Cardiac fibroblast (primary cell): ENCODE measurements around the gene ATP8A1.
A peak's percentile ranks its signal among the peaks of the same experiment; 100 is the strongest.

Experiments
- DNase-seq, 2 donors: peaks; one replicate each; pipeline versions ENCODE4 v3.0.0 to v3.0.0-alpha.2; 2010; ENCODE audit warnings: low read depth in 2 of 2
- H3K4me3 ChIP-seq, 2 donors: replicated peaks in 1 of 2; 1 replicate in 1 of 2; 2 replicates in 1 of 2; pipeline ENCODE4 v1.5.1; 2011; ENCODE audit warnings: low read depth in 2 of 2, low read length in 2 of 2, mild to moderate bottlenecking in 2 of 2, moderate library complexity in 1 of 2
- TF ChIP-seq, protein P1 (sequence below): IDR thresholded peaks from one replicate; pipeline ENCODE4 v1.5.1; 2011; ENCODE audit warnings: low read depth, mild to moderate bottlenecking, low read length, inconsistent platforms

ATP8A1 gene

DNA sequence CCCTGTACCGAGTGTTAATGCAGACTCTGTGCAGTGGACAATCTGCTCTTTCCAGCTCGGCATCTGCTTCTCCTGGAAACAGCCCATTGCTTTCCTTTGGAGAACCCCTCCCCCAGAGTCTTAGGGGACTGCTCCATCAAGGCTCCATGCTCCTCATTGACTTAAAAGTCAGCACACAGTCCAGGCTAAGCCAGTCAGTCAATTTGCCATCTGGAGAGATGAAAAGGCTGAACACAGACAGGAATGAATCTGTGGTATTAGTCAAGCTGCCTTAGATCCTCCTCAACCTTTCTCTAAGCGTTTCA is 20.3 kb downstream of the ATP8A1 start:
- H3K4me3 ChIP-seq = no peak overlapping the region
- TF ChIP-seq, protein P1, sequence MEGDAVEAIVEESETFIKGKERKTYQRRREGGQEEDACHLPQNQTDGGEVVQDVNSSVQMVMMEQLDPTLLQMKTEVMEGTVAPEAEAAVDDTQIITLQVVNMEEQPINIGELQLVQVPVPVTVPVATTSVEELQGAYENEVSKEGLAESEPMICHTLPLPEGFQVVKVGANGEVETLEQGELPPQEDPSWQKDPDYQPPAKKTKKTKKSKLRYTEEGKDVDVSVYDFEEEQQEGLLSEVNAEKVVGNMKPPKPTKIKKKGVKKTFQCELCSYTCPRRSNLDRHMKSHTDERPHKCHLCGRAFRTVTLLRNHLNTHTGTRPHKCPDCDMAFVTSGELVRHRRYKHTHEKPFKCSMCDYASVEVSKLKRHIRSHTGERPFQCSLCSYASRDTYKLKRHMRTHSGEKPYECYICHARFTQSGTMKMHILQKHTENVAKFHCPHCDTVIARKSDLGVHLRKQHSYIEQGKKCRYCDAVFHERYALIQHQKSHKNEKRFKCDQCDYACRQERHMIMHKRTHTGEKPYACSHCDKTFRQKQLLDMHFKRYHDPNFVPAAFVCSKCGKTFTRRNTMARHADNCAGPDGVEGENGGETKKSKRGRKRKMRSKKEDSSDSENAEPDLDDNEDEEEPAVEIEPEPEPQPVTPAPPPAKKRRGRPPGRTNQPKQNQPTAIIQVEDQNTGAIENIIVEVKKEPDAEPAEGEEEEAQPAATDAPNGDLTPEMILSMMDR = no peak
- DNase-seq = no peak

DNA sequence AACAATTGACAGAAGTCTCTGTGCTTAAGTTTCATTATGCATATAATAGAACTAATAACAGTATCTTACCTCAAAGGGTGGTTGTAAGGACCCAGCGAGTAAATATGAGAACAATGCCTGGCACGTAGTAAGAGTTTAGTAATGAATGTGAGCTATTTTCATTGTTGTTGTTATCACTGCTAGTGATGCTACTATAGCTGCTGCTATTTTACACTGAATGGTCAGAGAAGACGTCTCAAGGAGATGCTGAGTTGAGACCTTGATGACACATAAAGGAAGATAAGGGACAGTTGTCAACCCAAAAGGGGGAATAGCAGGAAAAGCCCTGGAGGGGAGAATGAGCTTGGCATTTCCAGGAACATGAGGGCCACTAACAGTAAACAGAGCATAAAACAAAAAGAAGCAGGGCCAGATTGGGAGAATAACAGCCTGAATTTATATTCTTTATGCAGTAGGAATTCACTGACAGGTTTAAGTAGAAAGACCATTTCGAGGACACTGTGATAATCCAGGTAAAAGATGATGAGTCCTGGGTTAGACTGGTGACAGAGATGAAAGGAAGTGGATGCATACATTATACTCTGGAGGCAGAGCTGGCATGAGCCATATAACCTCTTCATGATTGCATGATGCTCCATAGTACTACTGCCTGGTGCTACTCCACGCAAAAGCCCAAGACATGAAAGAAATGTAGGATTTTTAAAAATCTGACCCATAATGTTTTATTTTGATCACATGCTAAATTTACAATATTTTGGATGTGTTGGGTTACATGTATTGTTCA is 23.1 kb downstream of the ATP8A1 start:
- H3K4me3 ChIP-seq = no peak overlapping the region
- DNase-seq = no peak
- TF ChIP-seq, protein P1 = no peak

DNA sequence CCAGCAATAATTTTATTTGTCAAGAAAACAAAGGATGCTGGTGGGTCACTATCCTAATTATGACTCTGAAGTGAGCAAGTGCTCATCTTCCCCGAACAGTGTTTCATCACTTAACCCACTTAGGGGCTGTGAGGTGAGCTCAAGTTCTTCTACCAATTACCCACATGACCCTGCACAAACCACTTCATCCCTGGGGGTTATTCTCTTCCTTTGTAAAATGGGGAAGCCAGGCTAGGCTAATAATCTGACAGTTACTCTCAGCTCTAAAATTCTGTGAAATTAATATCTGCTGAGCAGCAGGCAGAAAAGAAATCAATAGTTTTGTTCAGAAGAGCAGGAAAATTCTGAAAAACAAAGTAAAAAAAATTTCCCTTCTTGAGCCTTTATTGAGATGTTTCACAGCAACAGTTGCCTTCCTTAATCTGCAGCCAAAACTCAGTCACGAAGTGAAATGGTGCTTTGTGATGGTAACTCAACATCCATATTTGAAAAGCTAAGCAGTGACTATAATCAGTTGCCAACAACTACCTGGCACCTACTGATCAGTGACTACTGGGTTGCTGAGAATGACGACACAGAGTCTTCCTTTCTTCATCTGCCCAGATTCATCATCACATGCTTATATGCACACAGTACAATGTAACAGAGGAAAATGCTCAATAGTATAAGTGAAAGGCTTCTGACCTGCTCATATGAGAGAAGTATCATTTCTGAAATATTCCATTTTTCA is 24.1 kb downstream of the ATP8A1 start:
- H3K4me3 ChIP-seq = no peak overlapping the region
- no peak for DNase-seq
- TF ChIP-seq, protein P1 = no peak

DNA sequence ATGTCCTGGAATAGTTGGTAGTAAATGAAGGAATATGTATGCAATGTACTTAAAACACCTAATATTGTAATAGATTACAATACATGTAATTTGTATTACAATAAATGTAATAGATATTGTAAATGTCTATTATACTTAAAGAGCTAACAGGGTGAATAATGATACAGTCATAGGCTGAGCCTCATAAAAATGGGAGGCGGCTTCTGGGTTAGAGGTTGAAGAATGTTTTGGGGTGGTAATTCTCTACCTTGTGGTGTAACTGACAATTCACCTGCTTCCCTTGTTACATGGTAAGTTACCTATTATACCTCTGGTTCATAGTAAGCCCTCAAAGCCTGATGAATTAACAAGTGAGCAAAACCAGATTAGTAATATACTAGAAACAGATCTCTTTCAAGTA is 26.0 kb downstream of the ATP8A1 start:
- no peak for DNase-seq
- TF ChIP-seq, protein P1 = no peak
- no peak overlapping the region for H3K4me3 ChIP-seq

DNA sequence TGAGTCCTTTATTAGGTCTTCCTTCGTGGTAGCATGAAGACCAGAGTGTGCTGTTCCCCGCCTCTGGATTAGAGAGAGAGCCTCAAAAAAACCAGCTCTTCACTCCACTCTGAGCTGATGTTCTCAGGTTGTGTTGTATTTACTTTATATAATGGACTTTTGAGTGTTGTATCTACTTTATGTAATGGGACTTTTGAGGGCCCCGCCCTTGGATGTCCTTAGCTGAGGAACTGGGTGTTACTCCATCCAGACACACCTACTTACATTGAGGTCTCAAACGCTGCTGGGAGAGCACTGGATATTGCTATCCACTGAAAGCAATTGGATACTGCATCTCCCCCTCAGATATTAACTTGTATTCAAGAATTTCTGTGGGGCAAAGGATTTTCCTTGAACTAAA is 28.2 kb downstream of the ATP8A1 start:
- DNase-seq = no peak
- no peak overlapping the region for H3K4me3 ChIP-seq
- TF ChIP-seq, protein P1 = no peak

DNA sequence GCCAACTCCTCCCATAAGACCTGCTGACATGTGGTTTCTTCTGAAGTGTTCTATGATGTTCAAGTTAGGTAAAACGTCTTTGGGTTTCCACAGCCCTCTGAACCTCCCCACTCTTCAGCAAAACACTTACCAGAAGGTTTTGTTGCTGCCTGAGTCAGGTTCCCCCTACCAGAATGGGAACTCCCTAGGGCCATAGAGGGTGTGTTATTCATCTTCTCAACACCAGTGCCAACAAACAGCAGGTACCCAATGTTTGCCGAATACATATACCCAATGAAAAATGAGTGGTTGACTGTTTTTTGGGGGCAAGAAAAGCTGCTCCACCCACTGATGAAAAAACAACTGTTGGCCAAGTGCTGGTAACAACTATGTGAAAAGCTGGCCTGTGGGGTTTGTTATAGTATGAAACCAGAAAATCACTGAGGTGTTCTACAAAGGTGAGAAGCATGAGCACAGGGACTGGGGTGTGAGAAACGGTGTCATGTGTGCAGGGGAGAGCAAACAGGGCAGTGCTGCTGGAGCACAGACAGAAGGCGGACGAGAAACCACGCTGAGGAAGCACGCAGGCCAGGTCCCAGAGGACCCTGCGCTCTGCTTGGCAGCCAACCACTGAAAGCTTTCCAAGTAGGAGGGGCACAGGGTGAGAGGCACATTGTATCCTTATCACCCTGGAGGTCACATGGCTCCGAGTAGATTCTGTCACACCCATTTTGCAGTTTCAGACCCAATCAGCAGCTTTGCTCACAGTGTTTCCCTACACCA is 28.8 kb downstream of the ATP8A1 start:
- TF ChIP-seq, protein P1 = no peak
- DNase-seq = peak in 1 of 2 donors; percentile 14
- no peak overlapping the region for H3K4me3 ChIP-seq
